ENCODE data around the gene NKTR.

GRCh38 chr3:42661593-42662022, 61.1 kb downstream of the NKTR start:
- TF ChIP-seq EP300 (IDR thresholded peaks at IDR 0.05; ENCODE audit: low read length) = no peak
- no peak for TF ChIP-seq POLR2A (conservative IDR thresholded peaks at IDR 0.05)
- TF ChIP-seq ZC3H11A (IDR thresholded peaks at IDR 0.05; ENCODE audit: low read depth, low read length) = no peak
- TF ChIP-seq, protein P1, sequence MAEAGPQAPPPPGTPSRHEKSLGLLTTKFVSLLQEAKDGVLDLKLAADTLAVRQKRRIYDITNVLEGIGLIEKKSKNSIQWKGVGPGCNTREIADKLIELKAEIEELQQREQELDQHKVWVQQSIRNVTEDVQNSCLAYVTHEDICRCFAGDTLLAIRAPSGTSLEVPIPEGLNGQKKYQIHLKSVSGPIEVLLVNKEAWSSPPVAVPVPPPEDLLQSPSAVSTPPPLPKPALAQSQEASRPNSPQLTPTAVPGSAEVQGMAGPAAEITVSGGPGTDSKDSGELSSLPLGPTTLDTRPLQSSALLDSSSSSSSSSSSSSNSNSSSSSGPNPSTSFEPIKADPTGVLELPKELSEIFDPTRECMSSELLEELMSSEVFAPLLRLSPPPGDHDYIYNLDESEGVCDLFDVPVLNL (CRISPR knock-in tag; IDR thresholded peaks at IDR 0.05; ENCODE audit: low read depth) = no peak
- TF ChIP-seq TGIF2 (CRISPR knock-in tag; IDR thresholded peaks at IDR 0.05) = no peak
- no peak for TF ChIP-seq ESRRA (IDR thresholded peaks at IDR 0.05; ENCODE audit: borderline replicate concordance, low read depth)
- TF ChIP-seq GTF2E2 (tag; IDR thresholded peaks at IDR 0.05) = no peak
- TF ChIP-seq, protein P2, sequence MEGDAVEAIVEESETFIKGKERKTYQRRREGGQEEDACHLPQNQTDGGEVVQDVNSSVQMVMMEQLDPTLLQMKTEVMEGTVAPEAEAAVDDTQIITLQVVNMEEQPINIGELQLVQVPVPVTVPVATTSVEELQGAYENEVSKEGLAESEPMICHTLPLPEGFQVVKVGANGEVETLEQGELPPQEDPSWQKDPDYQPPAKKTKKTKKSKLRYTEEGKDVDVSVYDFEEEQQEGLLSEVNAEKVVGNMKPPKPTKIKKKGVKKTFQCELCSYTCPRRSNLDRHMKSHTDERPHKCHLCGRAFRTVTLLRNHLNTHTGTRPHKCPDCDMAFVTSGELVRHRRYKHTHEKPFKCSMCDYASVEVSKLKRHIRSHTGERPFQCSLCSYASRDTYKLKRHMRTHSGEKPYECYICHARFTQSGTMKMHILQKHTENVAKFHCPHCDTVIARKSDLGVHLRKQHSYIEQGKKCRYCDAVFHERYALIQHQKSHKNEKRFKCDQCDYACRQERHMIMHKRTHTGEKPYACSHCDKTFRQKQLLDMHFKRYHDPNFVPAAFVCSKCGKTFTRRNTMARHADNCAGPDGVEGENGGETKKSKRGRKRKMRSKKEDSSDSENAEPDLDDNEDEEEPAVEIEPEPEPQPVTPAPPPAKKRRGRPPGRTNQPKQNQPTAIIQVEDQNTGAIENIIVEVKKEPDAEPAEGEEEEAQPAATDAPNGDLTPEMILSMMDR (IDR thresholded peaks at IDR 0.05 in 2 of 3, conservative IDR thresholded peaks at IDR 0.05 in 1 of 3; ENCODE audit: insufficient read depth in 2 of 3, low read depth in 1 of 3, low read length in 3 of 3) = no peak
- no peak for TF ChIP-seq NFE2L1 (tag; IDR thresholded peaks at IDR 0.05; ENCODE audit: borderline replicate concordance, low read depth)
- no peak for TF ChIP-seq USF1 (CRISPR knock-in tag; IDR thresholded peaks at IDR 0.05)
- TF ChIP-seq RNF219 (CRISPR knock-in tag; IDR thresholded peaks at IDR 0.05) = no peak
- no peak for TF ChIP-seq MLX (CRISPR knock-in tag; conservative IDR thresholded peaks at IDR 0.05)

Measured in K562 (cell line).